Fibroblast of villous mesenchyme (primary cell): ENCODE measurements around the gene CIBAR2. TPM values are rescaled to one million over a fixed set of nuclear protein-coding genes. Genes with fewer than 3 reads are reported as not detected.

Experiments
- DNase-seq: peaks from one replicate; pipeline ENCODE4 v3.0.0-alpha.2; 2010; ENCODE audit warnings: low read depth
- H3K4me3 ChIP-seq: 2 replicates; pipeline ENCODE4 v1.5.1; 2011; ENCODE audit warnings: low read depth, mild to moderate bottlenecking, low read length
- CTCF ChIP-seq: IDR thresholded peaks from 2 replicates; pipeline ENCODE4 v1.5.1; 2012; ENCODE audit warnings: low read depth, mild to moderate bottlenecking, low read length; ENCODE audit not compliant: insufficient read depth
- total RNA-seq: library from RNA; depleted of rRNA; stranded (reverse); fragments of >200 nt; gene quantifications from 2 replicates; pipeline ENCODE4 v1.2.3, GENCODE V29; 2012

Gene CIBAR2
- total RNA-seq, 1 donor: not detected

GRCh38 chr16:85104147-85104546, 8.1 kb downstream of the CIBAR2 start:
- no peak overlapping the region for H3K4me3 ChIP-seq
- peak; percentile 4 for TF ChIP-seq CTCF
- no peak for DNase-seq

DNA sequence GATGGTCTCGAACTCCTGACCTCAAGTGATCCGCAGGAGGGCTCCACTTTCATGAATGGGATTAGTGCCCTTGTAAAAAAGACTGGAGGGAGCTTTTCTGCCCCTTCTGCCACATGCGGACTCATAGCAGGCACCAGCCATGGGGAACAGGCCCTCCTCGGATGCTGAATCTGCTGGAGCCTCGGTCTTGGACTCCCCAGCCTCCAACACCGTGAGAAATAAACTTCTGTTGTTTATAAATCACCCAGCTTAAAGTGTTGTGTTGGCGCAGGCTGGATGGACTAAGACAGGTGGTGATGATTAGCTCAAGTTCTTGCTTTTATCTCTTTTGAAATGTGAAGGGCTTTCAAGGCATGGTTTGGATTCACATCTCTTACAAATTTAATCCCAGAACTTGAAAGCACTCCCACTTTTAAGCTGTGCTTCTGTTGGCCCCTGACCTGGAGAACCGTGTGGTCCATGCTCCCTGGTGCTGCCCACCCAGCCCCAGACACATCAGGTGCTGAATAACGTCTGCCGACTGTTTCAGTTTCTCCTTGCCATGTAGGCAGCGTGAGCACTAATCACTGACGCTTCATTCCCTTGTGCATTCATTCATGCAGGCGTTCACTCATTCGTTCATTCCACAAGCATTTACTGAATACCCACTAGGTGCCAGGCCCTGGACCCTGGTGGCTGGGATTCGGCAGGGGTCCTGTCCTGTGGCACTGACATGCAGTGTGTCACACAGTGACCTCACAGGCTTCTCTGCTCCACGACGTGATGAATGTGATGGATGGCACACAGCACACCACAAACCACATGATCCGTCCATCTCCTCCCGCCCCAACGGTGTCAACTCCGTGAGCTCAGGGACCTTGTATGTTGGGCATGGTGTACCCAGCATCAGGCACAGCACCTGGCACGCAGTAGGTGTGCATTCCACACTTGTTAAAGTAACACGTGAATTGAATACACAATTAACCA, 8.9 kb downstream of the CIBAR2 start:
- no peak for TF ChIP-seq CTCF
- no peak overlapping the region for H3K4me3 ChIP-seq
- DNase-seq: no peak

DNA sequence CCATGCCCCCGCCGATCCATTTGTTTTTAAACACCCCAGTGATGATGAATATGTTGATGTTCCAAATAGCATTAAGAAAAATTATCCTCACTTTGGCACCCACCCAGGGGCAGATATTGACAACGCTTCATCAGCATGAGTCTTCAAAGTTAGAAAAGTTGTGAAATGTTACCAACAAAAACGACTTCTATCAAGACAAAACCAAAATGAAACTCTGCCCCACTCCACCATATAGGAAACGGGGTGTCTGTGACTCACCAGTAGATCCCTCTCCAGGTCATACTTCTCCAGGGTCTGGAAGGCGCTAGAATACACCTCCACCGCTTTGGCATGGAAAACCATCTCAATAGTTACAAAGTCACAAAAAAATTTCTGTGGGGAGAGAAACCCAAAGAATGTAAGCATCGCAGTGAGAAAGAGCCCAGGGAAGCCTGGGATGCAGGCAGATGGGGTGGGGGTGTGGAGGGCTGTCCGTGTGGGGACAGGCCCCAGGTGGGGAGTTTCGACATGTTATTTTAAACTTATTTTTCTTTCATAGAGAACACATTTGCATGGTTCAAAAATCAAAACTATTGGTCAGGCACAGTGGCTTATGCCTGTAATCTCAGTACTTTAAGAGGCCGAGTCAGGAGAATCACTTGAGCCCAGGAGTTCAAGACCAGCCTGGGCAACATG, 10.2 kb downstream of the CIBAR2 start:
- DNase-seq: no peak
- H3K4me3 ChIP-seq: no peak overlapping the region
- TF ChIP-seq CTCF: no peak

- no peak overlapping the region for H3K4me3 ChIP-seq
- DNase-seq: no peak
- TF ChIP-seq CTCF: no peak
Measured at GRCh38 chr16:85100265-85100664, 12.0 kb downstream of the CIBAR2 start.

DNA sequence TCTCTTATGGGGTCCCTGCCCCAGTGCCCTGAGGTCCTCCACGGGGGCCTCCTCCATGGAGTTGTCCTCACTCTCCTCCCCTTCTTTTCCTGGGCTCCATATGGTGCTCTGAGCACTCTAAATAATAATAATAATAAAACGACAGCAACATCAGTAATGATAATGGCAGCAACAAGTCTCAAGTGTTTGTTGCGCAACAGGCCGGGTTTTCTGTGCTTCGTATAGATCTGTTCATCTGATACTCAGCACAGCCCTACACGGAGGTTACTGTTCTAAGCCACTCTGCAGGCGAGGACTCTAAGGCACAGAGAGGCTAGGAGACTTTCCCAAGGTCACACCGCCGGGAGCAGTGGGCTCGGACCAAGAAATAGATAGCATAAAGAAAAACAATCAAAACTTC, 13.7 kb downstream of the CIBAR2 start:
- H3K4me3 ChIP-seq: no peak overlapping the region

DNA sequence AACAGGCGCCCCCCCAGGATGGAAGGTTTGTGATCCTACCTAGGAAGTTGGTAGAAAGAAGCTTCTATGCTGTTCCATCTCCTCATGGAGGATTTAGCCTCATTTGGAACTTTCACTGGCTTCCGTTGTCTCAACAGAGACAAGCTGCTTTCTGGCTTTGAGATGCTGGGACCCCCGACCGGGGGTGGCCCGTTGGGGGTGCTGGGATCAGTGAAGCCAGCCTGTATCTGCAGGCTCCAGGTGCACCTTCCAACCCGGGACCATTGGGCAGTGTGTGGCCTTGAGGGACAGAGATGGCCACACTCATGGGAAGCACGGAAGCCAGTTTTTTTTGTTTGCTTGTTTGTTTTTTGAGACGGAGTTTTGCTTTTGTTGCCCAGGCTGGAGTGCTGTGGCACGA, 15.4 kb downstream of the CIBAR2 start:
- DNase-seq: no peak
- no peak for TF ChIP-seq CTCF
- H3K4me3 ChIP-seq: no peak overlapping the region

More for the DNA sequence above, 13.7 kb downstream of the CIBAR2 start:
- no peak for TF ChIP-seq CTCF
- peak; percentile 22 for DNase-seq
